MCF 10A (cell line): Measurements from ENCODE around the gene HCN3. TPM values are rescaled to one million over a fixed set of nuclear protein-coding genes. Genes with fewer than 3 reads are reported as not detected.

Experiments used
- BruUV-seq: library from RNA; stranded (reverse); fragments of 400-500 nt; replicated peaks from 2 replicates; lab custom pipeline; 2021; lab: Mats Ljungman, UMichigan
- CTCF ChIA-PET: fragments of 300-600 bp; sonication (Branson Sonifier 250); formaldehyde crosslinking; extraction: SDS; loops from one replicate; lab custom pipeline; 2021; ENCODE audit warnings: antibody characterized with exemption, inconsistent platforms; lab: Yijun Ruan, JAX
- POLR2A ChIA-PET: fragments of 300-600, 350-650 bp; sonication (Branson Sonifier 250); formaldehyde crosslinking; extraction: SDS; loops from one replicate; lab custom pipeline; 2020; ENCODE audit warnings: antibody characterized with exemption, inconsistent platforms; lab: Yijun Ruan, JAX
- DNase-seq: peaks from one replicate; pipeline ENCODE4 v3.0.0-alpha.2; 2018; ENCODE audit not compliant: unreplicated experiment
- H3K27ac Mint-ChIP-seq: one replicate; pipeline ENCODE4 v1.8.0; 2022; ENCODE audit warnings: mild to moderate bottlenecking, low read depth, mixed read lengths; ENCODE audit not compliant: unreplicated experiment
- H3K27me3 Mint-ChIP-seq: one replicate; pipeline ENCODE4 v1.8.0; 2022; ENCODE audit warnings: mixed read lengths; ENCODE audit not compliant: insufficient read depth, unreplicated experiment
- H3K36me3 Mint-ChIP-seq: one replicate; pipeline ENCODE4 v1.8.0; 2022; ENCODE audit warnings: mild to moderate bottlenecking, moderate library complexity, mixed read lengths; ENCODE audit not compliant: insufficient read depth, unreplicated experiment
- H3K4me1 Mint-ChIP-seq: one replicate; pipeline ENCODE4 v1.8.0; 2022; ENCODE audit warnings: mixed read lengths; ENCODE audit not compliant: insufficient read depth, unreplicated experiment
- H3K4me3 Mint-ChIP-seq: one replicate; pipeline ENCODE4 v1.8.0; 2022; ENCODE audit warnings: mild to moderate bottlenecking, moderate library complexity, mixed read lengths; ENCODE audit not compliant: unreplicated experiment
- H3K9me3 Mint-ChIP-seq: one replicate; pipeline ENCODE4 v1.8.0; 2022; ENCODE audit warnings: mixed read lengths; ENCODE audit not compliant: unreplicated experiment
- intact Hi-C: fragments of 100-400 bp; cut with micrococcal nuclease; formaldehyde crosslinking; loops from 2 replicates; pipeline ENCODE4 v1.14.1; 2022
- total RNA-seq: library from RNA; stranded (reverse); gene quantifications from 2 replicates; pipeline ENCODE4 v1.2.3, GENCODE V29; 2022
- TF ChIP-seq, protein P1 (sequence below): fragments of 200-600 bp; IDR thresholded peaks from one replicate; pipeline ENCODE4 v1.8.0; 2022; ENCODE audit warnings: antibody characterized with exemption, mild to moderate bottlenecking; ENCODE audit not compliant: unreplicated experiment

HCN3 gene
- total RNA-seq, 1 experiment from 2014 or later: 2.5 TPM

GRCh38 chr1:155253208-155253607, 24.1 kb upstream of the HCN3 start:
- Mint-ChIP-seq H3K4me3 (peak overlapping the region; percentile 84), H3K36me3 (peaks cover 19% of the 10 kb centered on the region), H3K9me3 (no peaks in the 10 kb centered on the region), H3K27ac (no peak overlapping the region), H3K27me3 (no peaks in the 10 kb centered on the region), H3K4me1 (peaks cover 28% of the 10 kb centered on the region)
- DNase-seq: no peak
- TF ChIP-seq, protein P1, sequence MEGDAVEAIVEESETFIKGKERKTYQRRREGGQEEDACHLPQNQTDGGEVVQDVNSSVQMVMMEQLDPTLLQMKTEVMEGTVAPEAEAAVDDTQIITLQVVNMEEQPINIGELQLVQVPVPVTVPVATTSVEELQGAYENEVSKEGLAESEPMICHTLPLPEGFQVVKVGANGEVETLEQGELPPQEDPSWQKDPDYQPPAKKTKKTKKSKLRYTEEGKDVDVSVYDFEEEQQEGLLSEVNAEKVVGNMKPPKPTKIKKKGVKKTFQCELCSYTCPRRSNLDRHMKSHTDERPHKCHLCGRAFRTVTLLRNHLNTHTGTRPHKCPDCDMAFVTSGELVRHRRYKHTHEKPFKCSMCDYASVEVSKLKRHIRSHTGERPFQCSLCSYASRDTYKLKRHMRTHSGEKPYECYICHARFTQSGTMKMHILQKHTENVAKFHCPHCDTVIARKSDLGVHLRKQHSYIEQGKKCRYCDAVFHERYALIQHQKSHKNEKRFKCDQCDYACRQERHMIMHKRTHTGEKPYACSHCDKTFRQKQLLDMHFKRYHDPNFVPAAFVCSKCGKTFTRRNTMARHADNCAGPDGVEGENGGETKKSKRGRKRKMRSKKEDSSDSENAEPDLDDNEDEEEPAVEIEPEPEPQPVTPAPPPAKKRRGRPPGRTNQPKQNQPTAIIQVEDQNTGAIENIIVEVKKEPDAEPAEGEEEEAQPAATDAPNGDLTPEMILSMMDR: peak; percentile 7
- intact Hi-C loops: no loop called here
- ChIA-PET CTCF (interaction anchor here (0.7 to 10.0 kb wide), 5 partner anchors 12 to 287 kb away, joined by 4 to 238 read pairs (median 86); partner anchors contain the start of genes CLK2, HCN3, MTX1 and RUSC1), POLR2A (interaction anchor here (1.1 to 7.5 kb wide), 5 partner anchors 8 to 71 kb away, joined by 9 to 45 read pairs (median 20); partner anchors contain the start of genes CLK2 and SCAMP3)
- no TSS peak for BruUV-seq

GRCh38 chr1:155253797-155254196, 23.5 kb upstream of the HCN3 start:
- CTCF ChIA-PET: interaction anchor here (0.7 to 10.0 kb wide), 4 partner anchors 16 to 533 kb away, joined by 3 to 238 read pairs (median 30); partner anchors contain the start of genes CLK2, HCN3, MTX1 and THBS3
- no TSS peak for BruUV-seq
- TF ChIP-seq, protein P1: no peak
- H3K9me3 Mint-ChIP-seq: no peaks in the 10 kb centered on the region
- H3K27me3 Mint-ChIP-seq: no peaks in the 10 kb centered on the region
- H3K4me3 Mint-ChIP-seq: peak overlapping the region; percentile 84
- DNase-seq: no peak
- intact Hi-C loops: no loop called here
- peaks cover 24% of the 10 kb centered on the region for H3K36me3 Mint-ChIP-seq
- peak overlapping the region; percentile 35 for H3K27ac Mint-ChIP-seq
- H3K4me1 Mint-ChIP-seq: peaks cover 28% of the 10 kb centered on the region
- POLR2A ChIA-PET: interaction anchor here (1.0 to 7.5 kb wide), 5 partner anchors 8 to 310 kb away, joined by 3 to 45 read pairs (median 9); partner anchors contain the start of genes CLK2 and SCAMP3

DNA sequence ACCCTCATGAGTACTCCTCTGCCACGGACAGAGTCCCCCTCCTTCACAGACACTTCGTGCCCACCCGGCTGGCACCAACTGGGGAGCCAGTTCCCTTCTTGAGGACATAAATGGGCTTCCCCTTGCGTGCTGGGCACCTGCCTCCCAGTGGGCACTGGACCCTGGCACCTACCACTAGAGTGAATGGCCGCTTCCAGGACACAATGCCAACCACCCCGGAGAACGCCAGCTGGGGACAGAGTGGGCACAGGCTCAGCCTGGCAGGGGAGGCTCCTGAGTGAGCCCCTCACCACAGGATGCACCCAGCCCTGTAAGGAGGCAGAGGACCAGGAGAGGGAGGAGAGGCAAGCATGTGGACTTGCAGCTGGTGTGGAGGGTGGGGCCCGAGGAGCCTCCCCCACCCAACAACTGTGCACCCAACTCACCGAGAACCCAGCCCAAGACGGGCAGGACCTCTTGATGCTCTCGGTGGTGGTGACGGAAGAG, 23.0 kb upstream of the HCN3 start:
- Mint-ChIP-seq H3K9me3 (no peaks in the 10 kb centered on the region), H3K4me1 (peaks cover 28% of the 10 kb centered on the region), H3K4me3 (peak overlapping the region; percentile 84), H3K27ac (peak overlapping the region; percentile 35), H3K36me3 (peaks cover 29% of the 10 kb centered on the region), H3K27me3 (no peaks in the 10 kb centered on the region)
- intact Hi-C loops: no loop called here
- no TSS peak for BruUV-seq
- no peak for DNase-seq
- ChIA-PET POLR2A (interaction anchor here (0.9 to 7.5 kb wide), 6 partner anchors 7 to 309 kb away, joined by 3 to 45 read pairs (median 8); partner anchors contain the start of genes CLK2, KRTCAP2 and SCAMP3), CTCF (interaction anchor here (0.7 to 10.0 kb wide), 4 partner anchors 13 to 533 kb away, joined by 3 to 238 read pairs (median 30); partner anchors contain the start of genes CLK2, HCN3, MTX1 and THBS3)
- TF ChIP-seq, protein P1: no peak

GRCh38 chr1:155254714-155255242, 22.5 kb upstream of the HCN3 start:
- TF ChIP-seq, protein P1: no peak
- Mint-ChIP-seq H3K4me1 (peaks cover 28% of the 10 kb centered on the region), H3K27ac (peak overlapping the region; percentile 35), H3K36me3 (peaks cover 34% of the 10 kb centered on the region), H3K4me3 (peak overlapping the region; percentile 84), H3K9me3 (no peaks in the 10 kb centered on the region), H3K27me3 (no peaks in the 10 kb centered on the region)
- CTCF ChIA-PET: interaction anchor here (0.6 to 10.0 kb wide), 4 partner anchors 13 to 532 kb away, joined by 3 to 238 read pairs (median 4); partner anchors contain the start of genes CLK2 and HCN3
- peak; percentile 29 for DNase-seq
- POLR2A ChIA-PET: interaction anchor here (0.6 to 3.9 kb wide), 11 partner anchors 10 to 397 kb away, joined by 3 to 20 read pairs (median 3); partner anchors contain the start of genes CLK2 and KRTCAP2
- intact Hi-C loops: no loop called here
- no TSS peak for BruUV-seq
